ENCODE measurements around the gene KLF2.

The KLF2 gene

GRCh38 chr19:16359074-16359473 lies 34.4 kb downstream of the KLF2 start:
- Histone ChIP-seq H3K4me2 (ENCODE audit: low read length) (no peak overlapping the region), H3K4me3 (ENCODE audit: low read length) (no peak overlapping the region), H3K9ac (ENCODE audit: low read depth, low read length) (no peak overlapping the region), H3K27me3 (ENCODE audit: control insufficient read depth, insufficient read depth, low read length) (no peaks in the 10 kb centered on the region), H3K9me3 (replicated peaks; ENCODE audit: low read length) (no peaks in the 10 kb centered on the region), H3K4me1 (ENCODE audit: control insufficient read depth, insufficient read depth, low read length) (peaks cover 13% of the 10 kb centered on the region), H3K36me3 (ENCODE audit: insufficient read depth, low read length) (no peaks in the 10 kb centered on the region)

GRCh38 chr19:16359964-16360363 lies 35.3 kb downstream of the KLF2 start:
- Histone ChIP-seq H3K4me1 (ENCODE audit: control insufficient read depth, insufficient read depth, low read length) (peaks cover 13% of the 10 kb centered on the region), H3K4me2 (ENCODE audit: low read length) (no peak overlapping the region), H3K27me3 (ENCODE audit: control insufficient read depth, insufficient read depth, low read length) (no peaks in the 10 kb centered on the region), H3K9ac (ENCODE audit: low read depth, low read length) (no peak overlapping the region), H3K4me3 (ENCODE audit: low read length) (no peak overlapping the region), H3K36me3 (ENCODE audit: insufficient read depth, low read length) (no peaks in the 10 kb centered on the region), H3K9me3 (replicated peaks; ENCODE audit: low read length) (no peaks in the 10 kb centered on the region)

DNA sequence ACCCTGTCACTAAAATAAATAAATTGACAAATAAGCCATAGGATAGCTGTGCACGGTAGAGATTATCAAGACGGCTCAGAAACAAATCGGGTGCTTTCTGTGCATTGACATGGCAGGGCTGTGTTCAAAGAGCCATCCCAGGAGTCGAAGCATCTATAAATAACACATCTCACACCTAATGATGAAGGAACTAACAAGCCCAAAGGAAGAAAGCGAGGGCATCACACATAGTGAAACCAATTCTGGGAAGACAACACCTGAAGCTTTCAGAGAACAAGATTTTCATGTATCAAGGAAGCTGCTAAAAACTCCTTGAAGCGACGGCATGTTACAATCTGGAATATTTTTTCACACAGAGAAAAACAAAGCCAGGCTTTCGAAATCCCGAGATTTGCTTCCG lies 36.1 kb downstream of the KLF2 start:
- Histone ChIP-seq H3K36me3 (ENCODE audit: insufficient read depth, low read length) (no peaks in the 10 kb centered on the region), H3K9me3 (replicated peaks; ENCODE audit: low read length) (no peaks in the 10 kb centered on the region), H3K4me1 (ENCODE audit: control insufficient read depth, insufficient read depth, low read length) (peaks cover 7% of the 10 kb centered on the region), H3K9ac (ENCODE audit: low read depth, low read length) (no peak overlapping the region), H3K4me3 (ENCODE audit: low read length) (no peak overlapping the region), H3K4me2 (ENCODE audit: low read length) (no peak overlapping the region), H3K27me3 (ENCODE audit: control insufficient read depth, insufficient read depth, low read length) (no peaks in the 10 kb centered on the region)

DNA sequence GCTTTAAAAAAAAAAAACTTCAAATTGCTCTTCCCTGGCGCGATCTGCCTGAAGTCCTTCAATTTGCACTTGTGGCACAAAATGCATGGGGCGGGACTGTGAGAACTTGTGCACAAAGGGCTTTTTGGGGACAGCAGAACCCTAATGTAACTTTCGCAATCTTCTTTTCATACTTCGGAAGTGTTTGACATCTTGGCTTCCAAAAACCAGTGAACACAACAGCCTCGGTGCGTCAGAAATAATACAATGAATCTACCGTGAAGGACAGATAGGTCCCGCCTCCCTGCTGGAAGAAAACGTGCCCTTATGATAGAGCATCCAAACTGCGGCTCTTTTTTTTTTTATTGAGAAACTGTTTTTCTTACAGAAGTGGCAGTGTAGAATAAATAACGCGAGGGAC lies 36.6 kb downstream of the KLF2 start:
- peaks cover 5% of the 10 kb centered on the region for H3K4me1 ChIP-seq (ENCODE audit: control insufficient read depth, insufficient read depth, low read length)
- no peaks in the 10 kb centered on the region for H3K36me3 ChIP-seq (ENCODE audit: insufficient read depth, low read length)
- no peaks in the 10 kb centered on the region for H3K27me3 ChIP-seq (ENCODE audit: control insufficient read depth, insufficient read depth, low read length)
- H3K4me3 ChIP-seq (ENCODE audit: low read length), result no peak overlapping the region
- H3K9ac ChIP-seq (ENCODE audit: low read depth, low read length), result no peak overlapping the region
- no peaks in the 10 kb centered on the region for H3K9me3 ChIP-seq (replicated peaks; ENCODE audit: low read length)
- H3K4me2 ChIP-seq (ENCODE audit: low read length), result no peak overlapping the region

DNA sequence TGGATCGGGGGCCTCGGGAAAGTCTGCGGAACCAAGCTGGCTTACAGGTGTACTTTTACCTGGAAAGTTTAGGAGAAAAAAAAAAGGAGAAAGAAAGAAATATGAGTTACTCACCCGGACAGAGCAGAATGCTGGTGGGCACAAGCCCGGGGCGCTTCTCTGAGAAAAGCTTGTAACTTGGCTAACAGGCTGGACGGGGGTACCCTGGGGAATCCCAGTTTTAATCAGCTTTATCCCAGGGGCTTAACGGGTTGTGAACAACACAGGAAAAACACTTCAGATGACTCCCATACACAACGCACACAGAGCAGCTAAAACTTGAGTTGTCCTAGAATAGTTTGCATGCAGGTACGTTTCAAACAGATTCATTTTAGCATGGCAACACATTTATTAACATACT lies 37.3 kb downstream of the KLF2 start:
- Histone ChIP-seq H3K4me1 (ENCODE audit: control insufficient read depth, insufficient read depth, low read length) (peaks cover 10% of the 10 kb centered on the region), H3K4me2 (ENCODE audit: low read length) (no peak overlapping the region), H3K36me3 (ENCODE audit: insufficient read depth, low read length) (no peaks in the 10 kb centered on the region), H3K9me3 (replicated peaks; ENCODE audit: low read length) (no peaks in the 10 kb centered on the region), H3K9ac (ENCODE audit: low read depth, low read length) (no peak overlapping the region), H3K27me3 (ENCODE audit: control insufficient read depth, insufficient read depth, low read length) (no peaks in the 10 kb centered on the region), H3K4me3 (ENCODE audit: low read length) (no peak overlapping the region)

DNA sequence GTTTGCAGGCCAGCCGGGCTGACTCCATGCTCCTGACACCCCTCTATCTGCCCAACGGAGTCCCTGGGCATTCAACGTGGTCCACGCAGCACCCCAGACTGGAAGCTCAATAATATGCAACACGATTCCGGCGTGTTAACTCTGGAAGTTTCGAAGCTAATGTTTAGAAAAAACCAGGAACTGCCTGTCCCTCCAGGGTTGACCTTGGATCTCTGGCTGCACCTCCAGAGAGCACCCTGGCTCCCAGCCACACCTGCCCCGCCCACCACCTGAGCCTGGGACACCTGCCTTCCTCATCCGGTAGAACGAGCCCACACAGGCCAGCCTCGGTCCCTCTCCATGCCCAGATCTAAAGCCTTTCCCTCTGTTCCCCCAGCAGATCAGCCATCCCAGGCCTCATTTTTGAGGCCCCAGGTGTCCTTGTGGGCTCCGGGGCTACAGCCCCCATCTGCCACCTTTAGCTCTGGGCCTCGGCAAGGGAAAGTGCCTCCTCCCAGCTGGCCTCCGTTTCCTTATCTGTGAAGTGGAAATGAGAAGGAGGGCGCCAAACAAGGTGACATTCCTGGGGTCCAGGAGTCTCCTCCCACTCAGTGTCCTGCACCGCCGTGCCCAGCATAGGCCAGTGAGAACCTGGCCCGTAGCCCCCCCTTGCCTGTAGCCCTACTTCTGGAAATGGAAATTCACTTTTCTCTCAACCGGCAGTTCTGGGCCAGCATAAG lies 38.7 kb downstream of the KLF2 start:
- Histone ChIP-seq H3K27me3 (ENCODE audit: control insufficient read depth, insufficient read depth, low read length) (no peaks in the 10 kb centered on the region), H3K4me3 (ENCODE audit: low read length) (no peak overlapping the region), H3K4me2 (ENCODE audit: low read length) (no peak overlapping the region), H3K4me1 (ENCODE audit: control insufficient read depth, insufficient read depth, low read length) (peaks cover 10% of the 10 kb centered on the region), H3K9ac (ENCODE audit: low read depth, low read length) (no peak overlapping the region), H3K9me3 (replicated peaks; ENCODE audit: low read length) (no peaks in the 10 kb centered on the region), H3K36me3 (ENCODE audit: insufficient read depth, low read length) (no peaks in the 10 kb centered on the region)

- H3K4me1 ChIP-seq (ENCODE audit: control insufficient read depth, insufficient read depth, low read length), result peaks cover 10% of the 10 kb centered on the region
These were observed 39.2 kb downstream of the KLF2 start for GRCh38 chr19:16363852-16364230.

GRCh38 chr19:16364231-16364865 lies 39.7 kb downstream of the KLF2 start:
- H3K9me3 ChIP-seq (replicated peaks; ENCODE audit: low read length), result no peaks in the 10 kb centered on the region
- no peaks in the 10 kb centered on the region for H3K36me3 ChIP-seq (ENCODE audit: insufficient read depth, low read length)
- no peak overlapping the region for H3K4me2 ChIP-seq (ENCODE audit: low read length)
- no peaks in the 10 kb centered on the region for H3K27me3 ChIP-seq (ENCODE audit: control insufficient read depth, insufficient read depth, low read length)
- H3K4me3 ChIP-seq (ENCODE audit: low read length), result no peak overlapping the region
- peaks cover 10% of the 10 kb centered on the region for H3K4me1 ChIP-seq (ENCODE audit: control insufficient read depth, insufficient read depth, low read length)
- no peak overlapping the region for H3K9ac ChIP-seq (ENCODE audit: low read depth, low read length)

More at GRCh38 chr19:16363852-16364230, 39.2 kb downstream of the KLF2 start:
- no peaks in the 10 kb centered on the region for H3K9me3 ChIP-seq (replicated peaks; ENCODE audit: low read length)
- H3K36me3 ChIP-seq (ENCODE audit: insufficient read depth, low read length), result no peaks in the 10 kb centered on the region
- no peak overlapping the region for H3K4me3 ChIP-seq (ENCODE audit: low read length)
- no peak overlapping the region for H3K4me2 ChIP-seq (ENCODE audit: low read length)
- no peak overlapping the region for H3K9ac ChIP-seq (ENCODE audit: low read depth, low read length)
- H3K27me3 ChIP-seq (ENCODE audit: control insufficient read depth, insufficient read depth, low read length), result no peaks in the 10 kb centered on the region

DNA sequence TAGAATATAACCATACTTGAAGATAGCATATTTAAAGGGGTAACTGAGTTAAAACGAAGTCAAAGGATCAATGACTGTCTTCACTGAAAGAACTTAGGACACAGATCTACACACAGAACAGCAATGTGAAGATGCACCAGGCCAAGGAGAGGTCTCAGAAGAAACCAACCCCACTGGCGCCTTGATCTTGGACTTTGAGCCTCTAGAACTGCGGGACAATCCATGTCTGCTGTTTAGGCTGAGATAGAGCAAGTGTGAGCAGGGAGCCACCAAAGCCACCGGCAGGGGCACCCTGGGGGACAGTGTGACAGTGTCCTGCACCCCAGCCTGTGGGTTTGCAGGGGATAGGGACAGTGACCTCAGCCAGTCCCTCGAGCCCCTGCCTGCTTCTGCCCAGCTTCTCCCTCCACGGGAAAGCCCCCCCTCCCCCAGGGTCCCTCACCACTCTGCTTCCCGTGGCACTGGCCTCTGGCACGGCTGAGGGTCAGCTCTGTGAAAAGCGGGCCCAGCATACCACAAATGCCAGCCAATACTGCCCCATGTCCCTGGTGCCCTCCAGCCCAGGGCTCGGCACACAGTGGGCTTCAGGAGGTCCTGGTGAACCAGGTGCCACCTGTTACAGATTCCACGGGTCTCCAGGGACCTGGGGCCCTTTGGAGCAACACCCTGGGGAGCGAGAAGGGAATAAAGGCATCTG lies 40.8 kb downstream of the KLF2 start:
- no peaks in the 10 kb centered on the region for H3K27me3 ChIP-seq (ENCODE audit: control insufficient read depth, insufficient read depth, low read length)
- no peak overlapping the region for H3K9ac ChIP-seq (ENCODE audit: low read depth, low read length)
- no peak overlapping the region for H3K4me2 ChIP-seq (ENCODE audit: low read length)
- peaks cover 10% of the 10 kb centered on the region for H3K4me1 ChIP-seq (ENCODE audit: control insufficient read depth, insufficient read depth, low read length)
- H3K9me3 ChIP-seq (replicated peaks; ENCODE audit: low read length), result no peaks in the 10 kb centered on the region
- H3K36me3 ChIP-seq (ENCODE audit: insufficient read depth, low read length), result no peaks in the 10 kb centered on the region
- no peak overlapping the region for H3K4me3 ChIP-seq (ENCODE audit: low read length)

GRCh38 chr19:16366056-16366432 lies 41.4 kb downstream of the KLF2 start:
- peaks cover 10% of the 10 kb centered on the region for H3K4me1 ChIP-seq (ENCODE audit: control insufficient read depth, insufficient read depth, low read length)
- H3K4me2 ChIP-seq (ENCODE audit: low read length), result no peak overlapping the region
- H3K27me3 ChIP-seq (ENCODE audit: control insufficient read depth, insufficient read depth, low read length), result no peaks in the 10 kb centered on the region
- no peak overlapping the region for H3K4me3 ChIP-seq (ENCODE audit: low read length)
- H3K9me3 ChIP-seq (replicated peaks; ENCODE audit: low read length), result no peaks in the 10 kb centered on the region
- H3K36me3 ChIP-seq (ENCODE audit: insufficient read depth, low read length), result peaks cover under 1% of the 10 kb centered on the region
- H3K9ac ChIP-seq (ENCODE audit: low read depth, low read length), result no peak overlapping the region

DNA sequence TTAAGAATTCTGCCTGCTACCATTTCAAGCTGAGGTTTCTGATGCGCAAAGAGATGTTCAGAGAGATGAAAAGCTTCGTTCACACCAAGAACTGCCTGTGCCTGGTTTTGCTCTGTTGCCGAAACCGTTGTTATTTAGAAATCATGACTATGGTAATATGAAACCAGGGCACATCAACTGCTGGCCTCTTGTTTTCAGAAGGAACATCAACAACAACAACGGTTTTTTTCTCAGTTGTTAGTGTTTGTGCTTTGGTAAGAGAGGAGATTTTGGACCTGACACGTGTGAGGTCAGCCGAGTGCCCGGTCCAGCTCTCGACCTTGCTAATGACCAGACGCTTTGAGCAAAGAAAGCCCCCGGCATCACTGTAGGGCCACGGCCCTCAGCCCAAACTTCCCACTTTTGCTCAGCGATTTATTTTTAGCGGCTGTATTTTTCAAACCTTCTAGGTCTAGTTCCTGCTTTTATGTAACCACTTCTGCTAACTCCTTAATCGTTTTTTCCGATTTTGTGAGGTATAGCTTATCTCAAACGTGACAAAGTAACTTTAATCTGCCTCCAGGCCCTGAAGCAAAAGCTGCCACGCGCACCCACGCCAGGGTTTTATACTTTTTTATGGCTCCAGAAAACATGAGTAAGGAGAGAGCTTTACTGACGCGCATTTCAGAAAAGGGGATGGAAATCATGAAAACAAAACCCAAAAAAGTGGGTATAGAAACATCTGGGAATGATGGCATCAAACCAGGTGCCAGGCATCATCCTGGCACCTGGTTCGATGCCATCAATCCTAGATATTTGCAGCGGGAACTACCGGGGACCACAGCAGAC lies 42.0 kb downstream of the KLF2 start:
- H3K9ac ChIP-seq (ENCODE audit: low read depth, low read length), result no peak overlapping the region
- no peak overlapping the region for H3K4me3 ChIP-seq (ENCODE audit: low read length)
- peaks cover 5% of the 10 kb centered on the region for H3K36me3 ChIP-seq (ENCODE audit: insufficient read depth, low read length)
- H3K4me1 ChIP-seq (ENCODE audit: control insufficient read depth, insufficient read depth, low read length), result peaks cover 6% of the 10 kb centered on the region
- no peaks in the 10 kb centered on the region for H3K9me3 ChIP-seq (replicated peaks; ENCODE audit: low read length)
- no peak overlapping the region for H3K4me2 ChIP-seq (ENCODE audit: low read length)
- H3K27me3 ChIP-seq (ENCODE audit: control insufficient read depth, insufficient read depth, low read length), result no peaks in the 10 kb centered on the region
